Neural crest cell (in vitro differentiated cells): Measurements from ENCODE around the gene FAM184A. TPM values are rescaled to one million over a fixed set of nuclear protein-coding genes. Genes with fewer than 3 reads are reported as not detected.

Experiments
- DNase-seq: peaks from one replicate; pipeline ENCODE4 v3.0.0; 2021; ENCODE audit warnings: low read depth, mixed read lengths, low spot score
- H3K27ac Mint-ChIP-seq: one replicate; pipeline ENCODE4 v1.8.0; 2021; ENCODE audit warnings: mild to moderate bottlenecking, mixed read lengths; ENCODE audit not compliant: unreplicated experiment
- H3K27me3 Mint-ChIP-seq: 2 replicates; pipeline ENCODE4 v1.8.0; 2021; ENCODE audit warnings: low read depth, mild to moderate bottlenecking, mixed read lengths
- H3K36me3 Mint-ChIP-seq: 2 replicates; pipeline ENCODE4 v1.8.0; 2021; ENCODE audit warnings: low read depth, mild to moderate bottlenecking, mixed read lengths
- H3K4me1 Mint-ChIP-seq: 2 replicates; pipeline ENCODE4 v1.8.0; 2021; ENCODE audit warnings: mixed read lengths
- H3K4me3 Mint-ChIP-seq: one replicate; pipeline ENCODE4 v1.8.0; 2021; ENCODE audit warnings: mild to moderate bottlenecking, mixed read lengths
- H3K9me3 Mint-ChIP-seq: 2 replicates; pipeline ENCODE4 v1.8.0; 2021; ENCODE audit warnings: mixed read lengths
- microRNA-seq: library from miRNA; unstranded; fragments of <30 nt; microRNA quantifications from one replicate; pipeline ENCODE4, GENCODE V29; 2020
- total RNA-seq: library from RNA; stranded (reverse); gene quantifications from 2 replicates; pipeline ENCODE4 v1.2.1, GENCODE V29; 2021
- TF ChIP-seq, protein P1 (sequence below): fragments of 200-600 bp; sonication (generic); conservative IDR thresholded peaks from 2 replicates; pipeline ENCODE4 v1.5.0; 2021; ENCODE audit warnings: antibody characterized with exemption, mild to moderate bottlenecking

The FAM184A gene
- total RNA-seq, 1 donor from 2014 or later, result 7.6 TPM

DNA sequence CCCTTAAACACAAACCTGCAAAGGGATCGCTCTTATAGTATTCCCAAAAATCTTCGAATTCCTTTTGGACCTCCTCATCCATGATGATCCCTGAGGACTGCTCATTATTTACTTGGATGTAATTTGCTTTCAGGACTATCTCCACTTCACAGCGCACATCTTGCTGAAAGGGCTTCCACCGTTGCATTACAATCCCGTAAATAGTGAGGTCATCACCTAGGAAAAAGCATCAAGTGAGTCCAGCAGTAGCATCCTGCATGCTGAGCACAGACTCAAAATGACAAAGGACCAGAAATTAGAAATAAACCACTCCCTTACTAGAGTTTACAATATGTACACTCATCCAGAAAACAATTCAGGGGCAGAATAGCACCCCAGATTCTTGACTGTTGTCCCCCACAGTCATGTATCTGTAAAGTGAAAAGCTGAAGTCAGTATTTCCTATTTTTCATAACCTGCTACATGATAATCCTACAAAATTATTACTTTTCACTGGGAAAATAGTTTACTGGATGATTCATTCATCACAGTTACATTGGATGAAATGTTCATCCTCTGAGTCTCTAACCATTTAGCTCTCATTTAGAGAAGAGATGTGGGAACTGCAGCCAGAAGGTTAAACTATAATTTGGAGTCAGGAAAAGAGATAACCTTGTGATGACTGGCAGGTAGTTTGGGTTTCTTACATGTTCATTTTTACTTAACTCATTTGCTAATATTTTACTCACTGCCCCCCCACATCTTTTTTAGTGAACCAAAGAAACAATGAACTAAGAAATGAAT, 160.7 kb downstream of the FAM184A start:
- H3K27ac Mint-ChIP-seq, result no peak overlapping the region

DNA sequence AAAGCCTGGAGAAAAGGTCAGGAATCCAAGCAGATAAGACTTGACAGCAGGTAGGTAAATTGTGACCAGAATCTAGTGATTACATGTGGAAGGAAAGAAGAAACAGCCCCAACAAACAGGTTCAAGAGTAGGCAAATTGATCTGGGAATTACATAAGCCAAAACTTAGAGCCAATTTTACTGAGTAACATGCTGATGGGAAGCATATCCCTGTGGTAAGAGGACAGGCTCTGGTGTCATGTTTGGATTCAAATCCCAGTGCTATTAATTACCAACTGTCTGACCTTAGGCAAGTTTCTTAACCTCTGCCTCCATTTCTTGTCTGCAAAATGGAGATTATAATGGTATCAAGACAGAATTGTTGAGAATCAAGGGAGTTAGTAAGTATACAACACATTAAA, 163.9 kb downstream of the FAM184A start:
- Mint-ChIP-seq H3K36me3 (peaks cover 18% of the 10 kb centered on the region), H3K9me3 (no peaks in the 10 kb centered on the region), H3K27ac (no peak overlapping the region), H3K4me3 (no peak overlapping the region), H3K4me1 (no peaks in the 10 kb centered on the region), H3K27me3 (no peaks in the 10 kb centered on the region)
- TF ChIP-seq, protein P1, sequence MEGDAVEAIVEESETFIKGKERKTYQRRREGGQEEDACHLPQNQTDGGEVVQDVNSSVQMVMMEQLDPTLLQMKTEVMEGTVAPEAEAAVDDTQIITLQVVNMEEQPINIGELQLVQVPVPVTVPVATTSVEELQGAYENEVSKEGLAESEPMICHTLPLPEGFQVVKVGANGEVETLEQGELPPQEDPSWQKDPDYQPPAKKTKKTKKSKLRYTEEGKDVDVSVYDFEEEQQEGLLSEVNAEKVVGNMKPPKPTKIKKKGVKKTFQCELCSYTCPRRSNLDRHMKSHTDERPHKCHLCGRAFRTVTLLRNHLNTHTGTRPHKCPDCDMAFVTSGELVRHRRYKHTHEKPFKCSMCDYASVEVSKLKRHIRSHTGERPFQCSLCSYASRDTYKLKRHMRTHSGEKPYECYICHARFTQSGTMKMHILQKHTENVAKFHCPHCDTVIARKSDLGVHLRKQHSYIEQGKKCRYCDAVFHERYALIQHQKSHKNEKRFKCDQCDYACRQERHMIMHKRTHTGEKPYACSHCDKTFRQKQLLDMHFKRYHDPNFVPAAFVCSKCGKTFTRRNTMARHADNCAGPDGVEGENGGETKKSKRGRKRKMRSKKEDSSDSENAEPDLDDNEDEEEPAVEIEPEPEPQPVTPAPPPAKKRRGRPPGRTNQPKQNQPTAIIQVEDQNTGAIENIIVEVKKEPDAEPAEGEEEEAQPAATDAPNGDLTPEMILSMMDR, result no peak
- no peak for DNase-seq

More for the DNA sequence above, 160.7 kb downstream of the FAM184A start:
- TF ChIP-seq, protein P1, result no peak
- no peak overlapping the region for H3K4me3 Mint-ChIP-seq
- H3K36me3 Mint-ChIP-seq, result peaks cover 16% of the 10 kb centered on the region
- H3K4me1 Mint-ChIP-seq, result no peaks in the 10 kb centered on the region
- no peaks in the 10 kb centered on the region for H3K27me3 Mint-ChIP-seq
- DNase-seq, result no peak
- H3K9me3 Mint-ChIP-seq, result no peaks in the 10 kb centered on the region

DNA sequence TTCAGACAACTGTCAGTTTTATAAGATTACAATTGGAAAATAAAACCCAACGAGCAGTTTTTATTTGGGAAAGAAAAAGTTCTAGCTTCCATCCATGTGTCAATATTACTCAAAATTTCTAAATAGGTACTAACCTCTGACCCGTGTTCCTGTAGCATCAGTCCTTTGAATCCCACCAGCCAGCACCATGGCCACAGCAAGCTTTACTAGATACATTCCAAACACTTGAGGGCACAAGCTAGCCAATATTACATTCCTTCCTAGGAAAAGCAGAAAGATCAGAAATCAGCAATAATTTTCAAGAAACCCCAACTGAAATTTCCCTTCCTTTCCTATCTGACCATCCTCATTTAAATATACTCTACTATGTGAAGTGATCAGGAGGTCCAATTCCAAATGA, 165.3 kb downstream of the FAM184A start:
- DNase-seq, result no peak
- Mint-ChIP-seq H3K27ac (no peak overlapping the region), H3K4me1 (no peaks in the 10 kb centered on the region), H3K4me3 (no peak overlapping the region), H3K36me3 (peaks cover 21% of the 10 kb centered on the region), H3K27me3 (no peaks in the 10 kb centered on the region), H3K9me3 (no peaks in the 10 kb centered on the region)
- TF ChIP-seq, protein P1, result no peak

DNA sequence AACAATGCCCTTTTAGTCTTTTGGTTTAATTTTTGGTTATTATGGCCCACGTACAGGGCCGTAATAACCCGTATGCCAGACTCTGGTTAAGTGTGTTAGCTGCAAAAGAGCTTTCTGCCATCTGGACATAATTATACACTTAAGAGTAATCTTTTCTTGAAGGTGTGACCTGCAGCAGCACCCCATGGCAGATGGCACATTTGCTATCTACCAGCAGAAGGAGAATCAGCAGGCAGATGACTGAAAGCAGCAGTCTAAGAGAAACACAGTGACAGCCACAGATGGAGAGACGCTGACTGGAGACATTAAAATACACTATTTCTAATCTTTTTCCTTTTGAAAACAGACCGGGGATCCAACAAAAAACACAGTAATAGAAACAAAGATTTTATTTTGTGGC, 165.8 kb downstream of the FAM184A start:
- no peak for DNase-seq
- Mint-ChIP-seq H3K27me3 (no peaks in the 10 kb centered on the region), H3K36me3 (peaks cover 25% of the 10 kb centered on the region), H3K9me3 (no peaks in the 10 kb centered on the region), H3K27ac (no peak overlapping the region), H3K4me3 (no peak overlapping the region), H3K4me1 (no peaks in the 10 kb centered on the region)
- TF ChIP-seq, protein P1, result no peak

Small RNAs within 50 kb of the gene (microRNA-seq; reads per million reads assigned to microRNA genes)
- gene MIR548B, result 3.6 reads per million

Other genes starting within 250 kb of the FAM184A start
- gene ASF1A, start 184.5 kb downstream of the FAM184A start, total RNA-seq, result 39.6 and 40.1 TPM in 2 replicates
- gene MCM9, start 143.5 kb downstream of the FAM184A start, total RNA-seq, result 20.4 and 20.7 TPM in 2 replicates